ENCODE results near the gene LDLRAD4.

The LDLRAD4 gene

GRCh38 chr18:13618760-13619438 is 400.3 kb downstream of the LDLRAD4 start:
- DNase-seq (ENCODE audit: low spot score): no peak

DNA sequence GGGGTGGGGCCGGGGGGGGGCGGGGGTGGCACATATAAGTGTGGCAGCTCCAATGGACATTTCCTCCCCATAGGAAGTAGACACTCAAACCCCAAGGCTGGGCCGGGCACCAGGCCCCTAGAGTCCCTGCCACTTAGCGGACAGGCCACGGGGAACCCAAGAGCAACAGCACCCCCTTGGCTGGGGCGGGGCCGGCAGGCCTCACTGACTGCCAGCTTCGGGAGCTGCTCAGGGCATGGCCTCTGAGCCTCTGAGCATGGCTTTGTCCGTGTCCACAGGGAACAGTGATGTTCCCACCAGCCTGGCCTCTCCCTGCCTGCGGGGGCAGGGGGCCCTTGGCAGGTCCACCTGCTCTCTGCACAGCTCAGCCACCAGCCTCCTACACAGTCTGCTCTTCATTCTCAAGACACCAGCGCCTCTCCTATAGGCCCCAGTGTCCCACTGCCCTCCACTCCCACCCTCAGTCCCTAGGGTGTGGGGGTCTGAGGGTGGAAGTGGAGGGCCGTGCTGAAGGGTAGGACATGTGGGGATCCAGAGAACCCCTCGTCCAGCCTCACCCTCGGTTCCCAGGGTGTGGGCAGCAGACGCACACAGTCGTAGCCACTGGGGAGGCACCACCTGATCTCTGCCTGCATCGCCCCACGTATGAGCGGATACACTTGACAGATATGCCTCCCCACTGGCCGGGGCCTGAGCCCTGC is 401.1 kb downstream of the LDLRAD4 start:
- no peak for DNase-seq (ENCODE audit: low spot score)

DNA sequence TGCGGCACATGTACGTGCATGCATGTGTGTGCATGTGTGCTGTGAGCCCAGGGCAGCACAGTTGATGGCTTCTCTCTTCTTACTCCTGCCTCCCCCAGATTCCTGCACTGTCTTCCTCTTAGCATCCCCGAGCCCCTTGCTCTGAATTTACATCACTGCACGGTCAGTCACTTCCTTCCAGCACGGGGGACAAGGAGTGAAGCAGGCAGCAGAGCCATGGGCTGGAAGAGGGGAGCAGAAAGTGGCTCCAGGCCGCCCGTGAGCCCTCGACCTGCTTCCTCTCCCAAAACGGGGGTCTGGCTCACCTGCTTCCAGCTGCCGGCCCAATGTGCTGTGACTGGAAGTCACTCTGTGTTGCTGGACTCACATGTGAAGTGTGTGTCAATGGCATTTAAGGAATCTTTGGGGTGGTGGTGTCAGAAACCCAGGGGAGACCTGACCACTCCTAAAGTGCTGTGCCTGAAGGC is 401.7 kb downstream of the LDLRAD4 start:
- no peak for DNase-seq (ENCODE audit: low spot score)

GRCh38 chr18:13620818-13621445 is 402.4 kb downstream of the LDLRAD4 start:
- DNase-seq (ENCODE audit: low spot score): no peak

DNA sequence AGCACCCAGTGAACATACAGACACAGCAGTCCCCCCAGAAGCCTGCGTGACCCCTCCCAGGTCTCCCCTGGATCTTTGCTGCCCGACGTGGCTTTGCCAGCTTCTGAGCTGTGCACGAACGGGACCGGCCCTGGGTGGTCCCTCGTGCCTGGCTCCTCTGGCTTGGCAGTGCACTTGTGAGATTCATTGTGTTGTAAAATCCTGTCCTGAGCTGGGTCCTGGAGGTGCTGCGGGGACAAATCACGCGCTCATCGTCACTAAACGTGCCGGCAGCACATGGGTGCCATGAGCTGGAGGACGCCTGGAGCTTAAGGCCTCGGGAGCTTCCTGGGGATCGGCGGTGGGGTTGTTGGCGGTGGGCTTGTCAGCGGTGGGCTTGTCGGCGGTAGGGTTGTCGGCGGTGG is 402.9 kb downstream of the LDLRAD4 start:
- no peak for DNase-seq (ENCODE audit: low spot score)

- no peak for DNase-seq (ENCODE audit: low spot score)
Observed at GRCh38 chr18:13621886-13622619, 403.5 kb downstream of the LDLRAD4 start.

DNA sequence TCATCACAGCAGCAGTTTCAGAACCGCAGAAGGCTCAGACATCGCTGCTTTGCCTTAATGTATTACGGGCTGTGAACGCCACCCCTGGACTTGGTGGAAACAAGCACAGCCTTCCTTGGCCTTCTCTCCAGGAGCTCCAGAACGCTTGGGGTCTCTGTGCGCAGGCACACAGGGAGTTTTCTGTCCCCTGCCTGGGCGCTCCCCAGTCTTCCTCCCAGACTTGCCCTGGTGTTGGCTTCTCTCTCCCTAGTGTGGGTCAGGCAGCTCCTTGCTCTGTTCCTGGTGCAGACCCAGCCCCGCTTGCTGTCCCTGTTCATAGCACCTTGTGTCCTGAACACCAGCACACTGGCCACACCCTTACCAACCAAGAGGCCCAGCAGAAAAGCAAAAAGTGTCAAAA is 404.2 kb downstream of the LDLRAD4 start:
- DNase-seq (ENCODE audit: low spot score): no peak

GRCh38 chr18:13623348-13623747 is 404.8 kb downstream of the LDLRAD4 start:
- no peak for DNase-seq (ENCODE audit: low spot score)

- DNase-seq (ENCODE audit: low spot score): no peak
Observed at GRCh38 chr18:13623871-13624270, 405.3 kb downstream of the LDLRAD4 start.

- DNase-seq (ENCODE audit: low spot score): no peak
Observed at GRCh38 chr18:13624563-13625237, 406.1 kb downstream of the LDLRAD4 start.

DNA sequence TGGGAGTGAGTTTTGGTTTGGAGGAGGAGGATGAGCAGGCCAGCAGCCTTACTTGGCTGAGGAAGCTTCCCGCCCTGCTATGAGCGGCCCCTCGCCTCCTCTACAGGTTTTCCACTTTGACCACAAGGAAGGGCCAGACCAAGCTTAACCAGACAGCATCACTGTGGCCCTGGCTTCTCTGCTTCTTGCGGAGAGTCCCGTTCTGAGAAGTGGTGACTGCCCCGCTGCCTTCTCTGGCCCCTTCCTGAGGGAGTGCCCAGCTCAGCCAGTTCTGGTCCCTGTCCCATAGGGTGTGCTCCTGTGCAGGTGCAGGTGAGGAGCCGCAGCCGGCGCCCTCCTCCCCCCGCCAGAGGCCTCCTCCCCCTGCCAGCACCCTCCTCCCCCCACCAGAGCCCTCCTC is 406.8 kb downstream of the LDLRAD4 start:
- DNase-seq (ENCODE audit: low spot score): no peak

GRCh38 chr18:13625843-13626543 is 407.4 kb downstream of the LDLRAD4 start:
- DNase-seq (ENCODE audit: low spot score): no peak

- no peak for DNase-seq (ENCODE audit: low spot score)
Observed at GRCh38 chr18:13626544-13626908, 408.0 kb downstream of the LDLRAD4 start.

DNA sequence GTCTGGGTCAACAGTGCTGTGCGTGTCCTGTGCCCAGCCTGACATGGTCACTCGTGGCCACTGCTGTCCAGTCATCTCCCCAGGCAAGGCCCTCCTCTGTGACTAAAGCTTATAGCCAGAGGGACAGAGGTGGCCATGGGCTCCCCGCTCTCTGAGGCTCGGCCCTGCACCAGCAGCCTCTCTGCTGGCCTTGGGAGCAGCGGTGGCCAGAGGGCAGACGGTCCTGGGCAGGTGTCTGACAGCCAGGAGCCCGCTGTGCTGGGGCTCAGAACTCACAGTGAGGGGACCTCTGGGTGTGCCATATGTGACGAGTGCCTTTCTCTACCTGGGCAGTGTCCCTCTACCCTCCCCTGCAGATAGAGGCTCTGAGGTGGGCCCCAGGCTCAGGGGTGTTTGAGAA is 409.1 kb downstream of the LDLRAD4 start:
- no peak for DNase-seq (ENCODE audit: low spot score)

DNA sequence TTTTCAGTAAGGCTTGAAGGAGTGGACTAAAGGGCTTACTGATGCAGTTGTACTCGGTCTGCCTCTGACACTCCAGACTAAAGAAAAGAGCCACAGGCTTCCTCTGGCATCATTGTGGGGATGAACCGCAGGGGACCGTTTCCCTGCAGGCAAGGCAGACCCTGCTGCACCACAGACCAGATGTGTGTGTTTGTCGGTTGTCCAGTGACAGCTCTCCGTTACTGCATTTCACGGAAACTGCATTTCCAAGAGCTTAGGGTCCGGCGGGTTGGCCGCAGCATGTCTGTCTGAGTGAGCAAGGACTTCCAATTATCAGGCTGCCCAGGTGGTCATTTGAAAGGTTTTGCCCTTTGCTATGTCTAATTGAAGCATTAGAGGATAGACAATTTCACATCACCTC is 409.7 kb downstream of the LDLRAD4 start:
- DNase-seq (ENCODE audit: low spot score): no peak

DNA sequence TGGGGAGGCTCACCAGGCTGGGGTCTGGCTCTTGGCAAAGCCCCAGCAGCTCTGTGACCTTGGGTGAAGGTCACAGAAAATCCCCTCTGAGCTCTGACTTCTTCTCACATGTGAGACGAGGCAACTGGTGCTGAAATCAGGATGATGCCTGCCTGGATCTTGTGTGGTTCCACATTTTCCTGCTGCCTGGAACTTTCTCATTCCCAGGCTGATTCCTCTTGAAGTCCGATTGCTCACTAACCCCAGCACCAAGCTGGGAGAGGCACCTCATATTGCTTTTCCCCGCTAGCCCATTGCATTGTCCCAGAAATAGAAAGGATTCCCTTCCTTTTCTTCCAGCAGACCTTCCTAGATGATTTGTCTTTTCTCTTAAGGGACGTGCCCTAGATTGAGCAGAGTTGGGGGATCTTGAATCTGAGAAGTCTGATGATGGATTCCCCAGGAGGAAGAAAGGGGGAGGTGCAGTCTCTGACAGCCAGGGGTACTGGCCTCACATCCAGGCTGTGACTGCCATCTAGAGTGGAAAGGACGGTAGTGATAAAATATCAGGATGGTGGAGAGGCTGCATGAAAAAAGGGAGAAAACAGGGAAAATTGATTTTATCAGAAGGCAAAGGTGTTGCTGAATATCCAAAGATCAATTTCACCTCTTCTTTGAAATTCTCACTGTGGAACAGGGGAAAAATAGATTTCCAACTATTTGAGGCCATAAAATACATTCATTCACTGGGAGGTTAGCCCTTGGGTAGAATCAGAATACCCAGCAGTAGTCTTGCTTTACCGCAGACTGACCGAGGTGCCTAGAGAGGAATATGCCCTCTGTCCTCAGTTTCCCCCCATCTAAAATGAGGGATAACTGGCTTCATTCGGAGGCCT is 411.5 kb downstream of the LDLRAD4 start:
- peak; percentile 75 for DNase-seq (ENCODE audit: low spot score)

GRCh38 chr18:13630716-13631268 is 412.2 kb downstream of the LDLRAD4 start:
- DNase-seq (ENCODE audit: low spot score): no peak

DNA sequence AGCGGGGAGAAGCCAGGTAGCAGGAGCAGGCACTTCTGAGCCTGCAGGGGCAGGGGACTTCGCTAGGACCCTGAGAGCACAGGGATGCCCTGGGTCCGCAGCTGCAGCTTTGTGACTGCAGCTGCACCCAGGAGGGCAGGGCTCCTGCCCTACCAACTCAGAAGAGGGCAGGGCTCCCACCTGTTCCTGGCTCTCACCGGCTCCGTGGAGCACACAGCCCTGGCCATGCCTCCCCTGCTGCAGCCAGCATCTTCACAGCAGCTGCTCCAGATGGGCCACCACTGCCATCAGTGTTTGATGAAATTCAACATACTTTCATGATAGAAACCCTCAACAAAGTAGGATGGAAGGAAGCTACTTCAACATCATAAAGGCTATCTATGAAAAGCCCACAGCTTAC is 415.1 kb downstream of the LDLRAD4 start:
- DNase-seq (ENCODE audit: low spot score): no peak

DNA sequence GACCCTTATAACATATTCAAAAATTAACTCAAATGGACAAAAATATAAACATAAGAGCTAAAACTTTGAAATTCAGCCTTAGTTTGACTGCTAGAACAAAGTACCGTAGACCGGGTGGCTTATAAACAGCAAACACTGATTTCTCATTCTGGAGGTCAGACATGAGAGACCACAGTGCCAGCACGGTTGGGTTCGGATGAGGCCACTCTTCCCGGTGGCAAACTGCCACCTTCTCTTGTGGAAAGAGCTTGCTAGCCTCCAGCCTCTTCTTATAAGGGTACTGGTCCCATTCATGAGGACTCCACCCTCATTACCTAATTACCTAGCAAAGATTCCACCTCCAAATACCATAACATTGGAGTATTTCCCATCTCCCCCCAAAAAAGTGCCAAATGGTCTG is 416.5 kb downstream of the LDLRAD4 start:
- no peak for DNase-seq (ENCODE audit: low spot score)

All from germinal center (tissue), 1 donor.